Lower lobe of right lung (tissue), 2 donors: ENCODE measurements around the gene MYPN. TPM values are rescaled to one million over a fixed set of nuclear protein-coding genes. Genes with fewer than 3 reads are reported as not detected.

Experiments used
- ATAC-seq, 2 donors: fragments of 200-7000 bp; cut with Tn5 transposase; one replicate each; pipeline ENCODE4 v1.9.1; 2020 to 2022; ENCODE audit warnings: mild to moderate bottlenecking in 2 of 2, moderate library complexity in 2 of 2
- DNase-seq: peaks from one replicate; pipeline ENCODE4 v3.0.0-alpha.2; 2020
- H3K27ac ChIP-seq: fragments of 200-600 bp; one replicate; pipeline ENCODE4 v1.8.0; 2022
- H3K27me3 ChIP-seq: fragments of 200-600 bp; one replicate; pipeline ENCODE4 v1.8.0; 2022; ENCODE audit warnings: low read depth
- H3K36me3 ChIP-seq: fragments of 200-600 bp; one replicate; pipeline ENCODE4 v1.8.0; 2022; ENCODE audit warnings: mild to moderate bottlenecking
- H3K4me1 ChIP-seq: fragments of 200-600 bp; one replicate; pipeline ENCODE4 v1.8.0; 2022
- H3K4me3 ChIP-seq: fragments of 200-600 bp; one replicate; pipeline ENCODE4 v1.8.0; 2022; ENCODE audit warnings: mild to moderate bottlenecking
- H3K9me3 ChIP-seq: fragments of 200-600 bp; one replicate; pipeline ENCODE4 v1.8.0; 2022
- intact Hi-C: fragments of 100-400 bp; cut with DNase I; formaldehyde crosslinking; loops from one replicate; pipeline ENCODE4 v1.11.0; 2022
- total RNA-seq: library from RNA; stranded (reverse); fragmentation: NEBNext Ultra II Directional; extraction: Animal tissue kit (Norgen Biotek cat#: 25700); gene quantifications from one replicate; pipeline ENCODE4 v1.2.1, GENCODE V29; 2021
- TF ChIP-seq, protein P1 (sequence below): fragments of 200-600 bp; IDR thresholded peaks from one replicate; pipeline ENCODE4 v1.8.0; 2022; ENCODE audit warnings: antibody characterized with exemption, mild to moderate bottlenecking
- donor health status: DM: no; HTN: yes; CAD: no; lungs with severe emphysema.

MYPN gene
- total RNA-seq, 1 donor from 2014 or later, result not detected

- DNase-seq, result no peak
- H3K4me3 ChIP-seq, result no peak overlapping the region
- TF ChIP-seq, protein P1, sequence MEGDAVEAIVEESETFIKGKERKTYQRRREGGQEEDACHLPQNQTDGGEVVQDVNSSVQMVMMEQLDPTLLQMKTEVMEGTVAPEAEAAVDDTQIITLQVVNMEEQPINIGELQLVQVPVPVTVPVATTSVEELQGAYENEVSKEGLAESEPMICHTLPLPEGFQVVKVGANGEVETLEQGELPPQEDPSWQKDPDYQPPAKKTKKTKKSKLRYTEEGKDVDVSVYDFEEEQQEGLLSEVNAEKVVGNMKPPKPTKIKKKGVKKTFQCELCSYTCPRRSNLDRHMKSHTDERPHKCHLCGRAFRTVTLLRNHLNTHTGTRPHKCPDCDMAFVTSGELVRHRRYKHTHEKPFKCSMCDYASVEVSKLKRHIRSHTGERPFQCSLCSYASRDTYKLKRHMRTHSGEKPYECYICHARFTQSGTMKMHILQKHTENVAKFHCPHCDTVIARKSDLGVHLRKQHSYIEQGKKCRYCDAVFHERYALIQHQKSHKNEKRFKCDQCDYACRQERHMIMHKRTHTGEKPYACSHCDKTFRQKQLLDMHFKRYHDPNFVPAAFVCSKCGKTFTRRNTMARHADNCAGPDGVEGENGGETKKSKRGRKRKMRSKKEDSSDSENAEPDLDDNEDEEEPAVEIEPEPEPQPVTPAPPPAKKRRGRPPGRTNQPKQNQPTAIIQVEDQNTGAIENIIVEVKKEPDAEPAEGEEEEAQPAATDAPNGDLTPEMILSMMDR, result no peak
- intact Hi-C loops, result no loop called here
- H3K27me3 ChIP-seq, result no peaks in the 10 kb centered on the region
- no peak overlapping the region for H3K27ac ChIP-seq
- H3K4me1 ChIP-seq, result no peaks in the 10 kb centered on the region
- no peak for ATAC-seq
- no peaks in the 10 kb centered on the region for H3K9me3 ChIP-seq
- no peaks in the 10 kb centered on the region for H3K36me3 ChIP-seq
Observed at GRCh38 chr10:68196701-68197100, 87.4 kb downstream of the MYPN start.

GRCh38 chr10:68202960-68203353 lies 93.7 kb downstream of the MYPN start:
- Histone ChIP-seq H3K36me3 (no peaks in the 10 kb centered on the region), H3K9me3 (no peaks in the 10 kb centered on the region), H3K4me3 (no peak overlapping the region), H3K27ac (no peak overlapping the region), H3K27me3 (no peaks in the 10 kb centered on the region), H3K4me1 (no peaks in the 10 kb centered on the region)
- no peak for DNase-seq
- TF ChIP-seq, protein P1, result no peak
- peak; percentile 35 to 46 for ATAC-seq
- intact Hi-C loops, result no loop called here

- no peaks in the 10 kb centered on the region for H3K9me3 ChIP-seq
- no peaks in the 10 kb centered on the region for H3K27me3 ChIP-seq
- H3K27ac ChIP-seq, result no peak overlapping the region
- no peak overlapping the region for H3K4me3 ChIP-seq
- intact Hi-C loops, result no loop called here
- DNase-seq (no peak), ATAC-seq (no peak)
- no peaks in the 10 kb centered on the region for H3K36me3 ChIP-seq
- TF ChIP-seq, protein P1, result no peak
- no peaks in the 10 kb centered on the region for H3K4me1 ChIP-seq
Observed at GRCh38 chr10:68208424-68209042, 99.2 kb downstream of the MYPN start.

GRCh38 chr10:68211669-68212068 lies 102.4 kb downstream of the MYPN start:
- Histone ChIP-seq H3K36me3 (no peaks in the 10 kb centered on the region), H3K4me1 (no peaks in the 10 kb centered on the region), H3K27me3 (no peaks in the 10 kb centered on the region), H3K27ac (no peak overlapping the region), H3K4me3 (no peak overlapping the region), H3K9me3 (no peaks in the 10 kb centered on the region)
- no peak for DNase-seq
- no peak for ATAC-seq
- TF ChIP-seq, protein P1, result no peak
- intact Hi-C loops, result no loop called here

- intact Hi-C loops, result no loop called here
- Histone ChIP-seq H3K4me1 (no peaks in the 10 kb centered on the region), H3K9me3 (no peaks in the 10 kb centered on the region), H3K4me3 (no peak overlapping the region), H3K27me3 (no peaks in the 10 kb centered on the region), H3K36me3 (no peaks in the 10 kb centered on the region), H3K27ac (no peak overlapping the region)
- no peak for DNase-seq
- ATAC-seq, result peak in 1 of 2 donors; percentile 48
- TF ChIP-seq, protein P1, result peak; percentile 49
Observed at GRCh38 chr10:68212721-68213352, 103.5 kb downstream of the MYPN start.
